K562 (cell line): ENCODE results near the gene MRM3. TPM values are rescaled to one million over a fixed set of nuclear protein-coding genes. Genes with fewer than 3 reads are reported as not detected.

Experiments used
- CBFA2T3 ChIP-seq: fragments of 450-650 bp; IDR thresholded peaks from 2 replicates; pipeline ENCODE4 v1.6.1; 2017
- HEY1 ChIP-seq: fragments of 250-450 bp; sonication (Bioruptor Pico); IDR thresholded peaks from 2 replicates; pipeline ENCODE4 v1.5.0; 2020; ENCODE audit warnings: mild to moderate bottlenecking, moderate library complexity, borderline replicate concordance
- NCOA6 ChIP-seq: fragments of 450-650 bp; IDR thresholded peaks from 2 replicates; pipeline ENCODE4 v1.6.1; 2017; ENCODE audit warnings: mild to moderate bottlenecking
- NFIC ChIP-seq: fragments of 450-650 bp; IDR thresholded peaks from 2 replicates; pipeline ENCODE4 v1.6.1; 2017; ENCODE audit warnings: mild to moderate bottlenecking, inconsistent platforms
- PCBP2 ChIP-seq: fragments of 200-400 bp; formaldehyde crosslinking; IDR thresholded peaks from 2 replicates; pipeline ENCODE4 v1.6.1; 2018; ENCODE audit warnings: low read length, low read depth, mild to moderate bottlenecking, moderate library complexity; ENCODE audit not compliant: poor library complexity, severe bottlenecking
- POLR3A ChIP-seq: IDR thresholded peaks from 2 replicates; pipeline ENCODE4 v1.6.1; 2011; ENCODE audit warnings: borderline replicate concordance, mild to moderate bottlenecking, moderate library complexity; ENCODE audit not compliant: insufficient read length, insufficient read depth; ENCODE audit errors: extremely low read depth
- POU5F1 ChIP-seq: fragments of 150-350 bp; IDR thresholded peaks from 2 replicates; pipeline ENCODE4 v1.6.1; 2014; ENCODE audit warnings: borderline replicate concordance, low read length, low read depth, mild to moderate bottlenecking; ENCODE audit not compliant: partially characterized antibody
- SIN3A ChIP-seq, 2 experiments: fragments of 150-350 bp in 1 of 2; IDR thresholded peaks; 2 replicates each; pipeline ENCODE4 v1.6.1; 2011 to 2016; ENCODE audit warnings: borderline replicate concordance in 2 of 2, low read depth in 2 of 2, low read length in 2 of 2, mild to moderate bottlenecking in 2 of 2, moderate library complexity in 2 of 2; ENCODE audit not compliant: control insufficient read depth in 1 of 2
- SRSF3 ChIP-seq: fragments of 200-400 bp; formaldehyde crosslinking; IDR thresholded peaks from 2 replicates; pipeline ENCODE4 v1.6.1; 2016; ENCODE audit warnings: mild to moderate bottlenecking, low read length, moderate library complexity; ENCODE audit not compliant: insufficient read depth
- XRCC4 ChIP-seq: IDR thresholded peaks from one replicate; pipeline ENCODE4 v1.6.1; 2011; ENCODE audit not compliant: insufficient read depth, insufficient read length; ENCODE audit errors: extremely low read depth
- polyA plus RNA-seq, 8 experiments: library from polyadenylated mRNA; depleted of rRNA in 4 of 8; stranded (reverse) in 5 of 8; unstranded in 3 of 8; fragments of >200 nt; fragmentation: Nextera tagmentation in 2 of 8; fragmentation: Illumina TruSeq in 1 of 8; extraction: Ambion mirVana in 2 of 8; extraction: Trizol in 1 of 8; gene quantifications; 2 replicates each; pipeline versions ENCODE4 v1.2.1 to v1.2.3, GENCODE V29; 2011 to 2014; ENCODE audit warnings: inconsistent platforms in 1 of 8, missing spikeins in 1 of 8
- total RNA-seq, 7 experiments: library from RNA; depleted of rRNA in 6 of 7; stranded (reverse); fragments of >200 nt in 6 of 7; fragmentation: Illumina TruSeq in 2 of 7; extraction: Trizol in 2 of 7; gene quantifications; 2 replicates each; pipeline versions ENCODE4 v1.2.1 to v1.2.3, GENCODE V29; 2011 to 2021; ENCODE audit warnings: low replicate concordance in 1 of 7
- TF ChIP-seq, protein P1 (sequence below): fragments of 450-650 bp; IDR thresholded peaks from 2 replicates; pipeline ENCODE4 v1.6.1; 2016; ENCODE audit warnings: missing biosample characterization, missing genetic modification characterization
- TF ChIP-seq, protein P2 (sequence below): sonication (generic); formaldehyde crosslinking; IDR thresholded peaks from 2 replicates; pipeline ENCODE4 v1.8.0; 2022; ENCODE audit warnings: mild to moderate bottlenecking, missing genetic modification reagents, borderline replicate concordance
- TF ChIP-seq, protein P3 (sequence below), 2 experiments: fragments of 250-450 bp in 1 of 2; fragments of 450-650 bp in 1 of 2; sonication (Bioruptor Pico) in 1 of 2; IDR thresholded peaks; 2 replicates each; pipeline versions ENCODE4 v1.6.1 to v1.8.0; 2016 to 2021; ENCODE audit warnings: mild to moderate bottlenecking in 2 of 2, moderate library complexity in 2 of 2, missing compliant biosample characterization in 1 of 2, missing genetic modification characterization in 1 of 2
- TF ChIP-seq, protein P4 (sequence below), 2 experiments: fragments of 450-650 bp in 1 of 2; IDR thresholded peaks; 2 replicates each; pipeline ENCODE4 v1.6.1; 2011 to 2017; ENCODE audit warnings: low read depth in 2 of 2, antibody characterized with exemption in 1 of 2, borderline replicate concordance in 1 of 2, low read length in 1 of 2, mild to moderate bottlenecking in 1 of 2, mixed read lengths in 1 of 2; ENCODE audit not compliant: control insufficient read depth in 1 of 2

The MRM3 gene
- total and polyA plus RNA-seq, 9 of the 15 experiments (the other 6 are each of a cell fraction or from before 2014, with no cell fraction given): 2.4 to 24.8 (median 18.3) TPM

DNA sequence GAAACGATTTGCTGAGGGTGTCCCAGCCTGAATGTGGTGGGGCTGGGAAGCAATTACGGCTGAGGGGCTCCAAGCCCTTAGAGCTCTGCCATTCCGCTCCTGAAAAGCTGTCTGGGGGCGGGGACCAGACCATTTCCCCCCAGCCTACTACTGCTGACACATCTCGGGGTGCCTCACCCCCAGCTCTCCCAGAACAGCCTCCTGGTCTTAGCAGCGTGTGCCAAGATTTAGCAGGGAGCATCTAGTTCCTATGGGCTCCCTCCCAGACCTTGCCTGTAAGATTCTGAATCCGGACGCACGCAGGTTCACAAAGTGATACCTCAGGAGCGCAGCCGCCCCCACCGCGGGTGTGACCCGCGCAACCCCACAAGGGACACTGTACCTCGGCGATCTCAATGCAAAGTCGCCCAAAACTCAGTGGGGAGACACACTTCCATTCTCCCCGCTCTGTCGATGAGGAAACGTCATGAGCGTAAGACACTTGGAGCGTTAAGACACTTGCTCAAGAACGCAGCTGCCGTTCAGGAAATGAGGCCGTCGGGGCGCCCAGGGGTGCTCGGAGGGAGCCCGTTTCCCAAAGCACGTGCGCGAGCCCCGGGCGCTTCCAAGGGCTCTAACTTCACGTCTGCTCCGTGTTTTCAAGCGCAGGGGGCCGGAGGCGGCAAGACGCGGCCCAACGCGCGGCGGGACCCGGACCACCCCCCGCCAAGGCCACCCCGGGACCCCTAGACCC, 30.7 kb upstream of the MRM3 start (continued):
- no peak for TF ChIP-seq XRCC4
- no peak for TF ChIP-seq PCBP2
- TF ChIP-seq NFIC: peak; percentile 39; the same call in 1 of the 2 replicates
- peak; percentile 85; the same call in 1 of the 2 replicates for TF ChIP-seq NCOA6
- TF ChIP-seq POU5F1: no peak
- TF ChIP-seq, protein P1, sequence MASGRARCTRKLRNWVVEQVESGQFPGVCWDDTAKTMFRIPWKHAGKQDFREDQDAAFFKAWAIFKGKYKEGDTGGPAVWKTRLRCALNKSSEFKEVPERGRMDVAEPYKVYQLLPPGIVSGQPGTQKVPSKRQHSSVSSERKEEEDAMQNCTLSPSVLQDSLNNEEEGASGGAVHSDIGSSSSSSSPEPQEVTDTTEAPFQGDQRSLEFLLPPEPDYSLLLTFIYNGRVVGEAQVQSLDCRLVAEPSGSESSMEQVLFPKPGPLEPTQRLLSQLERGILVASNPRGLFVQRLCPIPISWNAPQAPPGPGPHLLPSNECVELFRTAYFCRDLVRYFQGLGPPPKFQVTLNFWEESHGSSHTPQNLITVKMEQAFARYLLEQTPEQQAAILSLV: no peak
- TF ChIP-seq, protein P2, sequence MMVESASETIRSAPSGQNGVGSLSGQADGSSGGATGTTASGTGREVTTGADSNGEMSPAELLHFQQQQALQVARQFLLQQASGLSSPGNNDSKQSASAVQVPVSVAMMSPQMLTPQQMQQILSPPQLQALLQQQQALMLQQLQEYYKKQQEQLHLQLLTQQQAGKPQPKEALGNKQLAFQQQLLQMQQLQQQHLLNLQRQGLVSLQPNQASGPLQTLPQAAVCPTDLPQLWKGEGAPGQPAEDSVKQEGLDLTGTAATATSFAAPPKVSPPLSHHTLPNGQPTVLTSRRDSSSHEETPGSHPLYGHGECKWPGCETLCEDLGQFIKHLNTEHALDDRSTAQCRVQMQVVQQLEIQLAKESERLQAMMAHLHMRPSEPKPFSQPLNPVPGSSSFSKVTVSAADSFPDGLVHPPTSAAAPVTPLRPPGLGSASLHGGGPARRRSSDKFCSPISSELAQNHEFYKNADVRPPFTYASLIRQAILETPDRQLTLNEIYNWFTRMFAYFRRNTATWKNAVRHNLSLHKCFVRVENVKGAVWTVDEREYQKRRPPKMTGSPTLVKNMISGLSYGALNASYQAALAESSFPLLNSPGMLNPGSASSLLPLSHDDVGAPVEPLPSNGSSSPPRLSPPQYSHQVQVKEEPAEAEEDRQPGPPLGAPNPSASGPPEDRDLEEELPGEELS: no peak
- TF ChIP-seq POLR3A: no peak
- TF ChIP-seq, protein P3, sequence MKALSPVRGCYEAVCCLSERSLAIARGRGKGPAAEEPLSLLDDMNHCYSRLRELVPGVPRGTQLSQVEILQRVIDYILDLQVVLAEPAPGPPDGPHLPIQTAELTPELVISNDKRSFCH (CRISPR knock-in tag; IDR thresholded peaks at IDR 0.05): no peak
- TF ChIP-seq, protein P3 (tag; IDR thresholded peaks at IDR 0.05): no peak
- TF ChIP-seq, protein P4, sequence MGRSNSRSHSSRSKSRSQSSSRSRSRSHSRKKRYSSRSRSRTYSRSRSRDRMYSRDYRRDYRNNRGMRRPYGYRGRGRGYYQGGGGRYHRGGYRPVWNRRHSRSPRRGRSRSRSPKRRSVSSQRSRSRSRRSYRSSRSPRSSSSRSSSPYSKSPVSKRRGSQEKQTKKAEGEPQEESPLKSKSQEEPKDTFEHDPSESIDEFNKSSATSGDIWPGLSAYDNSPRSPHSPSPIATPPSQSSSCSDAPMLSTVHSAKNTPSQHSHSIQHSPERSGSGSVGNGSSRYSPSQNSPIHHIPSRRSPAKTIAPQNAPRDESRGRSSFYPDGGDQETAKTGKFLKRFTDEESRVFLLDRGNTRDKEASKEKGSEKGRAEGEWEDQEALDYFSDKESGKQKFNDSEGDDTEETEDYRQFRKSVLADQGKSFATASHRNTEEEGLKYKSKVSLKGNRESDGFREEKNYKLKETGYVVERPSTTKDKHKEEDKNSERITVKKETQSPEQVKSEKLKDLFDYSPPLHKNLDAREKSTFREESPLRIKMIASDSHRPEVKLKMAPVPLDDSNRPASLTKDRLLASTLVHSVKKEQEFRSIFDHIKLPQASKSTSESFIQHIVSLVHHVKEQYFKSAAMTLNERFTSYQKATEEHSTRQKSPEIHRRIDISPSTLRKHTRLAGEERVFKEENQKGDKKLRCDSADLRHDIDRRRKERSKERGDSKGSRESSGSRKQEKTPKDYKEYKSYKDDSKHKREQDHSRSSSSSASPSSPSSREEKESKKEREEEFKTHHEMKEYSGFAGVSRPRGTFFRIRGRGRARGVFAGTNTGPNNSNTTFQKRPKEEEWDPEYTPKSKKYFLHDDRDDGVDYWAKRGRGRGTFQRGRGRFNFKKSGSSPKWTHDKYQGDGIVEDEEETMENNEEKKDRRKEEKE (IDR thresholded peaks at IDR 0.05; ENCODE audit: borderline replicate concordance in 1 of 2, control insufficient read depth in 1 of 2, low read depth in 2 of 2, low read length in 1 of 2): no peak
- TF ChIP-seq CBFA2T3: no peak
- no peak for TF ChIP-seq HEY1 (CRISPR knock-in tag)
- TF ChIP-seq SIN3A (IDR thresholded peaks at IDR 0.05; ENCODE audit: borderline replicate concordance in 2 of 2, control insufficient read depth in 1 of 2, low read depth in 2 of 2, low read length in 2 of 2): 0 out of 4 replicates have a peak, but pooled peaks of 1 of the 2 experiments have one; percentile 57
- TF ChIP-seq SRSF3: no peak
